GM12801 (cell line): ENCODE results near the gene PPP2R2C.

Experiments used
- TF ChIP-seq, protein P1 (sequence below): IDR thresholded peaks from one replicate; pipeline ENCODE4 v1.5.1; 2011; ENCODE audit warnings: control low read depth; ENCODE audit not compliant: insufficient read length; ENCODE audit errors: extremely low read depth

The PPP2R2C gene

GRCh38 chr4:6465955-6466354 lies 6.5 kb downstream of the PPP2R2C start:
- TF ChIP-seq, protein P1, sequence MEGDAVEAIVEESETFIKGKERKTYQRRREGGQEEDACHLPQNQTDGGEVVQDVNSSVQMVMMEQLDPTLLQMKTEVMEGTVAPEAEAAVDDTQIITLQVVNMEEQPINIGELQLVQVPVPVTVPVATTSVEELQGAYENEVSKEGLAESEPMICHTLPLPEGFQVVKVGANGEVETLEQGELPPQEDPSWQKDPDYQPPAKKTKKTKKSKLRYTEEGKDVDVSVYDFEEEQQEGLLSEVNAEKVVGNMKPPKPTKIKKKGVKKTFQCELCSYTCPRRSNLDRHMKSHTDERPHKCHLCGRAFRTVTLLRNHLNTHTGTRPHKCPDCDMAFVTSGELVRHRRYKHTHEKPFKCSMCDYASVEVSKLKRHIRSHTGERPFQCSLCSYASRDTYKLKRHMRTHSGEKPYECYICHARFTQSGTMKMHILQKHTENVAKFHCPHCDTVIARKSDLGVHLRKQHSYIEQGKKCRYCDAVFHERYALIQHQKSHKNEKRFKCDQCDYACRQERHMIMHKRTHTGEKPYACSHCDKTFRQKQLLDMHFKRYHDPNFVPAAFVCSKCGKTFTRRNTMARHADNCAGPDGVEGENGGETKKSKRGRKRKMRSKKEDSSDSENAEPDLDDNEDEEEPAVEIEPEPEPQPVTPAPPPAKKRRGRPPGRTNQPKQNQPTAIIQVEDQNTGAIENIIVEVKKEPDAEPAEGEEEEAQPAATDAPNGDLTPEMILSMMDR: no peak

GRCh38 chr4:6464842-6465588 lies 7.4 kb downstream of the PPP2R2C start:
- TF ChIP-seq, protein P1: no peak

DNA sequence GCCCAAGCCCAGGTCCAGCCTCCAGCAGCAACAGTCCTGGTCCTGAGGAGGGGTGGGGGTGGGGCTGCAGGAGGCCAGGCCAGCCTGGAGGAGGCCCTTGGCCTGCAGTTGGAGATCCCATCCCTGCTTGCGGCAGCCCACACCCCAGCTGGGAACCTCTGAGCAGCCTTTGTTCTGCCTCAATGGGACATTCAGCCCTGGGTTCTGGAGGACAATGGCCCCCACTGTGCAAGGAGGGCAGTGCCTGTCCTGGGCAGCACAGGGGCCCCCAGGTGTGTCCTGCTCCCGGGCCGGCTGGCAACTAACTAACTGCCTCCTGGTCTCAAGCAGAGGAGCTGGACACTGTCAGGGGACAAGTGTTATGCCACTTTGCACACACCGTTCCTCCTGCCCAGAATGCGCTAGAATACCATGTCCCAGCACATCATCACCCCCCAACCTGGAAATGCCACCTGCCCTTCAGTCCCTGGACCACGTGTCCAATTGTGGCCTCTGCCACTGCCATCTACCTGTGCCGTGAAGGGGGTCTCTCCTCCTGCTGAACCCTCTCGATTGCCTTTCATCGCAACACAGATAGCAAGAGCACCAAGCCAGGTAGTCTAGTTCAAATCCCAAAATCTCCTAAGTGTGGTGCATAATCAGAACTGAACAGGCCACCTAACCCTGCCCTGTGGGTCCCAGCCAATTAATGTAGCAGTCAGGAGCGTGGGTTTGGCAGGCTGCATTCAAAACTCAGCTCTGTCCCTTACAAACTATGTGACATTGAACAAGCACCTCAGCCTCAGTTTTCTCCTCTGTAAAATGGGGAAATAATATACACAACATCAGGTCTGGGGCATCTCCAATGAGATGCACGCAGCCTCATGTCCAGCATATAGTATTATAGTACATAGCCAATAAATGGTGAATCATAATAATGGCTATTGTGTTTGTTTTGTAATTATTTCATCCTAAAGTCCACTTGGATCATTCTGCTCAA lies 8.8 kb downstream of the PPP2R2C start:
- TF ChIP-seq, protein P1: no peak

DNA sequence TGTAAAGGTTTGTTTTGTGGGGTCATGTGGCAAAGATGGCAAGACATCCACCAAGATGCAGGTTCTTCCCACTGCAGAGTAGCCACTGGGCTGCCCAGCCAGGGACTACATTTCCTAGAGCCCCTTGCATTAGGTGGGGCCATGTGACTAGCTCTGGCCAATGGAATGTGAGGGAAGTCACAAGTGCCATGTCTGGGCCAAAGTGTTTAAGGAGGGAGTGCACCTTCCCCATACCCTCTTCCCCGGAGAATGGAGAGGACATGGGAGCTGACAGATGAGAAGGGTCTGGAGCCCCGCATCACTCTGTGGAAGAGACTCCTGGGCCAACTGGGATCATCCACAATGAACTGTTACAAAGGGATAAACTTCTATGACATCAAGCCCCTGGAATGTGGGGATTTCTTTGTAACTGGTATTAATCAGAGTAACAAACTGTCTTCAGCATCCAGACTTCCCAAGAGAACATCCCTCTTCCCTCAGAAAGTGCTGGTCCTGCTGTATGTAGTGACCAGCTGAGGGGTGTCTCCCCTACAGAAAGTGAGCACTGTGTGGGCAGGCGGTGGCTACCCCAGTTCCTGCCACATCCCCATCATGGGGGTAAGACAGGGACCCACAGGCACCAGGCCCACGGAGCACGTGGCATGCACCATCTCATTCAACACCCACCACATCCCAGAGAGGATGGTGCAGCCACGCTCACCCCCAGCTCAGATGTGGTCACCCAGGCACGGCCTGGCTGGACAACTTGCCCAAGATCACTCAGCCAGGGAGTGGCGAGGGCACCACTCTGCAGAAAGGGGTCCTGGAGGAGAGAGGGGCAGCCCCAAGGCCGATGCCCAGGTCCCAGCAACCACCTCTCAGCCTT lies 10.9 kb downstream of the PPP2R2C start:
- TF ChIP-seq, protein P1: no peak

- TF ChIP-seq, protein P1: no peak
Observed at GRCh38 chr4:6460876-6461275, 11.5 kb downstream of the PPP2R2C start.

- TF ChIP-seq, protein P1: no peak
Observed at GRCh38 chr4:6458528-6458927, 13.9 kb downstream of the PPP2R2C start.
